ENCODE data around the gene TNNC1. TPM values are rescaled to one million over a fixed set of nuclear protein-coding genes. Genes with fewer than 3 reads are reported as not detected.

TNNC1 gene
- total and polyA plus RNA-seq, 2 of the 13 experiments (the other 11 are each of a cell fraction or from before 2014, with no cell fraction given) = 11.8 to 36.4 TPM

DNA sequence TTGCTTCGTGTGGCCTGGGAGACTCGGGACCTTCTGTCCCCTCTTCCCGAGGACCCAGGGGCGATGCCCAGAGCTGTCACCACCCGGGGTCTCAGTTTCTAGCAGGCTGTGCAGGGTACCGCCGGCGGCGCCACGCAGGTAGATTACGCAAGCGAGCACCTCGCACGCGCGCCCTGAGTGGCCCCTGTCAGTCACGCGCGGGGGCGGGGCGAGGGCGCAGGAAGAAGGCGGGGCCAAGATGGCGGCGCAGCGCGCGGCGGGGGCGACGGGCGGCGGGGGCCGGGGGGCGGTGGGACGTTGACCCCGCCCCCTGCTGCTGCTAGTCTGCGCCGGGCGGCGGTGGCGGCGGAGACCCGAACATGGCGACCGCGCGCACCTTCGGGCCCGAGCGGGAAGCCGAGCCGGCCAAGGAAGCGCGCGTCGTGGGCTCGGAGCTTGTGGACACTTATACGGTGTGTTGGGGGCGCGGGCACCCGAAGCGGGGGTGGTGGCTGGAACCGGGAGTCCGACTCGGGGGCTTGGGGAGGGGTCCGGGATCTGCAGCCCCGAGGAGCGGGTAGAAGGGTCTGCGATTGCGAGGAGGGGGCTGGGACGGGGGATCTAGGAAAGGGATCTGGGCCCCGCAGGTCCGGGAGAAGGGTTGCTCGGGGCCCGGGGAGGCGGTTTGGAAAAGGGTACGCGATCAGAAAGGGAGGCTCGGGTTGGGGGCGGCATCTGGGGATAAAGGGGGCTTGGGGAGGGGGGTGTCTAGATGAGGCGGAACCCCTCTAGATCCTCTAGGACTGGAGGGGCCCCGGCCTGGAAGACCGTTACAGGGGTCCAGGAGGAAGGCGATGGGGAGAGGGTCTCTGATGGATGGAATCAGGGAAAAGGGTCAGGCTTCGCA, 1.7 kb upstream of the TNNC1 start, which contains the start of gene NISCH (continued):
- TF ChIP-seq, protein P1, sequence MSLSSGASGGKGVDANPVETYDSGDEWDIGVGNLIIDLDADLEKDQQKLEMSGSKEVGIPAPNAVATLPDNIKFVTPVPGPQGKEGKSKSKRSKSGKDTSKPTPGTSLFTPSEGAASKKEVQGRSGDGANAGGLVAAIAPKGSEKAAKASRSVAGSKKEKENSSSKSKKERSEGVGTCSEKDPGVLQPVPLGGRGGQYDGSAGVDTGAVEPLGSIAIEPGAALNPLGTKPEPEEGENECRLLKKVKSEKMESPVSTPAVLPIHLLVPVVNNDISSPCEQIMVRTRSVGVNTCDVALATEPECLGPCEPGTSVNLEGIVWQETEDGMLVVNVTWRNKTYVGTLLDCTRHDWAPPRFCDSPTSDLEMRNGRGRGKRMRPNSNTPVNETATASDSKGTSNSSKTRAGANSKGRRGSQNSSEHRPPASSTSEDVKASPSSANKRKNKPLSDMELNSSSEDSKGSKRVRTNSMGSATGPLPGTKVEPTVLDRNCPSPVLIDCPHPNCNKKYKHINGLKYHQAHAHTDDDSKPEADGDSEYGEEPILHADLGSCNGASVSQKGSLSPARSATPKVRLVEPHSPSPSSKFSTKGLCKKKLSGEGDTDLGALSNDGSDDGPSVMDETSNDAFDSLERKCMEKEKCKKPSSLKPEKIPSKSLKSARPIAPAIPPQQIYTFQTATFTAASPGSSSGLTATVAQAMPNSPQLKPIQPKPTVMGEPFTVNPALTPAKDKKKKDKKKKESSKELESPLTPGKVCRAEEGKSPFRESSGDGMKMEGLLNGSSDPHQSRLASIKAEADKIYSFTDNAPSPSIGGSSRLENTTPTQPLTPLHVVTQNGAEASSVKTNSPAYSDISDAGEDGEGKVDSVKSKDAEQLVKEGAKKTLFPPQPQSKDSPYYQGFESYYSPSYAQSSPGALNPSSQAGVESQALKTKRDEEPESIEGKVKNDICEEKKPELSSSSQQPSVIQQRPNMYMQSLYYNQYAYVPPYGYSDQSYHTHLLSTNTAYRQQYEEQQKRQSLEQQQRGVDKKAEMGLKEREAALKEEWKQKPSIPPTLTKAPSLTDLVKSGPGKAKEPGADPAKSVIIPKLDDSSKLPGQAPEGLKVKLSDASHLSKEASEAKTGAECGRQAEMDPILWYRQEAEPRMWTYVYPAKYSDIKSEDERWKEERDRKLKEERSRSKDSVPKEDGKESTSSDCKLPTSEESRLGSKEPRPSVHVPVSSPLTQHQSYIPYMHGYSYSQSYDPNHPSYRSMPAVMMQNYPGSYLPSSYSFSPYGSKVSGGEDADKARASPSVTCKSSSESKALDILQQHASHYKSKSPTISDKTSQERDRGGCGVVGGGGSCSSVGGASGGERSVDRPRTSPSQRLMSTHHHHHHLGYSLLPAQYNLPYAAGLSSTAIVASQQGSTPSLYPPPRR (CRISPR knock-in tag; IDR thresholded peaks at IDR 0.05; ENCODE audit: borderline replicate concordance) = no peak; the same call in 1 of the 2 replicates
- TF ChIP-seq GABPB1 (CRISPR knock-in tag; IDR thresholded peaks at IDR 0.05) (peak; percentile 82), ELF3 (CRISPR knock-in tag; IDR thresholded peaks at IDR 0.05) (peak; percentile 59; the same call in 1 of the 2 replicates), ZMYM3 (CRISPR knock-in tag; IDR thresholded peaks at IDR 0.05) (peak; percentile 49; the same call in 1 of the 2 replicates), KLF11 (CRISPR knock-in tag; IDR thresholded peaks at IDR 0.05) (0 out of 2 replicates have a peak, but pooled peaks have one; percentile 27), ZNF564 (CRISPR knock-in tag; IDR thresholded peaks at IDR 0.05) (no peak; the same call in 1 of the 2 replicates), POLR2G (IDR thresholded peaks at IDR 0.05; ENCODE audit: low read depth, low read length) (peak; percentile 83), ZNF569 (CRISPR knock-in tag; IDR thresholded peaks at IDR 0.05; ENCODE audit: borderline replicate concordance) (no peak)
- TF ChIP-seq, protein P2, sequence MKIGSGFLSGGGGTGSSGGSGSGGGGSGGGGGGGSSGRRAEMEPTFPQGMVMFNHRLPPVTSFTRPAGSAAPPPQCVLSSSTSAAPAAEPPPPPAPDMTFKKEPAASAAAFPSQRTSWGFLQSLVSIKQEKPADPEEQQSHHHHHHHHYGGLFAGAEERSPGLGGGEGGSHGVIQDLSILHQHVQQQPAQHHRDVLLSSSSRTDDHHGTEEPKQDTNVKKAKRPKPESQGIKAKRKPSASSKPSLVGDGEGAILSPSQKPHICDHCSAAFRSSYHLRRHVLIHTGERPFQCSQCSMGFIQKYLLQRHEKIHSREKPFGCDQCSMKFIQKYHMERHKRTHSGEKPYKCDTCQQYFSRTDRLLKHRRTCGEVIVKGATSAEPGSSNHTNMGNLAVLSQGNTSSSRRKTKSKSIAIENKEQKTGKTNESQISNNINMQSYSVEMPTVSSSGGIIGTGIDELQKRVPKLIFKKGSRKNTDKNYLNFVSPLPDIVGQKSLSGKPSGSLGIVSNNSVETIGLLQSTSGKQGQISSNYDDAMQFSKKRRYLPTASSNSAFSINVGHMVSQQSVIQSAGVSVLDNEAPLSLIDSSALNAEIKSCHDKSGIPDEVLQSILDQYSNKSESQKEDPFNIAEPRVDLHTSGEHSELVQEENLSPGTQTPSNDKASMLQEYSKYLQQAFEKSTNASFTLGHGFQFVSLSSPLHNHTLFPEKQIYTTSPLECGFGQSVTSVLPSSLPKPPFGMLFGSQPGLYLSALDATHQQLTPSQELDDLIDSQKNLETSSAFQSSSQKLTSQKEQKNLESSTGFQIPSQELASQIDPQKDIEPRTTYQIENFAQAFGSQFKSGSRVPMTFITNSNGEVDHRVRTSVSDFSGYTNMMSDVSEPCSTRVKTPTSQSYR (CRISPR knock-in tag; IDR thresholded peaks at IDR 0.05; ENCODE audit: borderline replicate concordance) = peak; percentile 57; the same call in 1 of the 2 replicates
- TF ChIP-seq, protein P3, sequence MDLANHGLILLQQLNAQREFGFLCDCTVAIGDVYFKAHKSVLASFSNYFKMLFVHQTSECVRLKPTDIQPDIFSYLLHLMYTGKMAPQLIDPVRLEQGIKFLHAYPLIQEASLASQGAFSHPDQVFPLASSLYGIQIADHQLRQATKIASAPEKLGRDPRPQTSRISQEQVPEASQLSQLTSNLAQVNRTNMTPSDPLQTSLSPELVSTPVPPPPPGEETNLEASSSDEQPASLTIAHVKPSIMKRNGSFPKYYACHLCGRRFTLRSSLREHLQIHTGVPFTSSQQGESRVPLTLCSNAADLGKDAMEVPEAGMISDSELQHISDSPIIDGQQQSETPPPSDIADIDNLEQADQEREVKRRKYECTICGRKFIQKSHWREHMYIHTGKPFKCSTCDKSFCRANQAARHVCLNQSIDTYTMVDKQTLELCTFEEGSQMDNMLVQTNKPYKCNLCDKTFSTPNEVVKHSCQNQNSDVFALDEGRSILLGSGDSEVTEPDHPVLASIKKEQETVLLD (CRISPR knock-in tag; IDR thresholded peaks at IDR 0.05; ENCODE audit: low read depth) = peak; percentile 64
- TF ChIP-seq, protein P4, sequence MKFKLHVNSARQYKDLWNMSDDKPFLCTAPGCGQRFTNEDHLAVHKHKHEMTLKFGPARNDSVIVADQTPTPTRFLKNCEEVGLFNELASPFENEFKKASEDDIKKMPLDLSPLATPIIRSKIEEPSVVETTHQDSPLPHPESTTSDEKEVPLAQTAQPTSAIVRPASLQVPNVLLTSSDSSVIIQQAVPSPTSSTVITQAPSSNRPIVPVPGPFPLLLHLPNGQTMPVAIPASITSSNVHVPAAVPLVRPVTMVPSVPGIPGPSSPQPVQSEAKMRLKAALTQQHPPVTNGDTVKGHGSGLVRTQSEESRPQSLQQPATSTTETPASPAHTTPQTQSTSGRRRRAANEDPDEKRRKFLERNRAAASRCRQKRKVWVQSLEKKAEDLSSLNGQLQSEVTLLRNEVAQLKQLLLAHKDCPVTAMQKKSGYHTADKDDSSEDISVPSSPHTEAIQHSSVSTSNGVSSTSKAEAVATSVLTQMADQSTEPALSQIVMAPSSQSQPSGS (CRISPR knock-in tag; IDR thresholded peaks at IDR 0.05) = 0 out of 2 replicates have a peak, but pooled peaks have one; percentile 37
- TF ChIP-seq, protein P5, sequence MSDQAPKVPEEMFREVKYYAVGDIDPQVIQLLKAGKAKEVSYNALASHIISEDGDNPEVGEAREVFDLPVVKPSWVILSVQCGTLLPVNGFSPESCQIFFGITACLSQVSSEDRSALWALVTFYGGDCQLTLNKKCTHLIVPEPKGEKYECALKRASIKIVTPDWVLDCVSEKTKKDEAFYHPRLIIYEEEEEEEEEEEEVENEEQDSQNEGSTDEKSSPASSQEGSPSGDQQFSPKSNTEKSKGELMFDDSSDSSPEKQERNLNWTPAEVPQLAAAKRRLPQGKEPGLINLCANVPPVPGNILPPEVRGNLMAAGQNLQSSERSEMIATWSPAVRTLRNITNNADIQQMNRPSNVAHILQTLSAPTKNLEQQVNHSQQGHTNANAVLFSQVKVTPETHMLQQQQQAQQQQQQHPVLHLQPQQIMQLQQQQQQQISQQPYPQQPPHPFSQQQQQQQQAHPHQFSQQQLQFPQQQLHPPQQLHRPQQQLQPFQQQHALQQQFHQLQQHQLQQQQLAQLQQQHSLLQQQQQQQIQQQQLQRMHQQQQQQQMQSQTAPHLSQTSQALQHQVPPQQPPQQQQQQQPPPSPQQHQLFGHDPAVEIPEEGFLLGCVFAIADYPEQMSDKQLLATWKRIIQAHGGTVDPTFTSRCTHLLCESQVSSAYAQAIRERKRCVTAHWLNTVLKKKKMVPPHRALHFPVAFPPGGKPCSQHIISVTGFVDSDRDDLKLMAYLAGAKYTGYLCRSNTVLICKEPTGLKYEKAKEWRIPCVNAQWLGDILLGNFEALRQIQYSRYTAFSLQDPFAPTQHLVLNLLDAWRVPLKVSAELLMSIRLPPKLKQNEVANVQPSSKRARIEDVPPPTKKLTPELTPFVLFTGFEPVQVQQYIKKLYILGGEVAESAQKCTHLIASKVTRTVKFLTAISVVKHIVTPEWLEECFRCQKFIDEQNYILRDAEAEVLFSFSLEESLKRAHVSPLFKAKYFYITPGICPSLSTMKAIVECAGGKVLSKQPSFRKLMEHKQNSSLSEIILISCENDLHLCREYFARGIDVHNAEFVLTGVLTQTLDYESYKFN (CRISPR knock-in tag; conservative IDR thresholded peaks at IDR 0.05) = peak; percentile 46; the same call in 1 of the 2 replicates

Measured in HepG2 (cell line).